Measurements from ENCODE around the gene PHPT1.
"Not testable (repeated sequence)": the region's sequence is repeated elsewhere in the genome, so short reads cannot be mapped to it uniquely, and the experiment has no call there.

Gene PHPT1

DNA sequence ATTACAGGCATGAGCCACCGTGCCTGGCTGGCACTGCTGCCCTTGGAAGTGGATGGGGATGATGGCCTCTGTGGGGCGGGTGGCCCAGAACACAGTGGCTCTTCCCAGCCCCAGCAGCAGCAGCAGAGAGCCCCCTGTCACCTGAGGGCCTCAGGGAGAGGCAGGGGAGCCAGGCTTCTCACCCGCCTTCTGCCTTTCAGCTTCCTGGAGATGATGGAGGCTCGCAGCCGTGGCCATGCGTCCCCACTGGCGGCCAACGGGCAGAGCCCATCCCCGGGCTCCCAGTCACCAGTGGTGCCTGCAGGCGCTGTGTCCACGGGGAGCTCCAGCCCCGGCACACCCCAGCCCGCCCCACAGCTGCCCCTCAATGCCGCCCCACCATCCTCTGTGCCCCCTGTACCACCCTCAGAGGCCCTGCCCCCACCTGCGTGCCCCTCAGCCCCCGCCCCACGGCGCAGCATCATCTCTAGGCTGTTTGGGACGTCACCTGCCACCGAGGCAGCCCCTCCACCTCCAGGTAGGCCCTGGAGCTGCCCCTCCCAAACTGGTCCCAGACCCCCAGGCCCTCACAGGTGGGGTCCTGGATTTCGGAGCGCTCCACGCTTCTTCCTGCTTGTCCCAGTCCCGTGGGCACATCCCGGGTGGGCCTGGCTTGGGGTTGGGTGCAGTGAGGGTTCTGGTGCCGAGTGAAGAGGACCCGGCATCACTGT, 11.9 kb upstream of the PHPT1 start:
- DNase-seq (ENCODE audit: extremely low spot score), result no peak
- ChIA-PET POLR2A (no interaction called here), CTCF (interaction anchor here (1.4 kb wide), 1 partner anchor 259 kb away, joined by 3 read pairs; no protein-coding TSS in a partner anchor)
- no peak for TF ChIP-seq CTCF (IDR thresholded peaks at IDR 0.05; ENCODE audit: control extremely low read depth, extremely low read depth, low read depth, missing control alignments)

DNA sequence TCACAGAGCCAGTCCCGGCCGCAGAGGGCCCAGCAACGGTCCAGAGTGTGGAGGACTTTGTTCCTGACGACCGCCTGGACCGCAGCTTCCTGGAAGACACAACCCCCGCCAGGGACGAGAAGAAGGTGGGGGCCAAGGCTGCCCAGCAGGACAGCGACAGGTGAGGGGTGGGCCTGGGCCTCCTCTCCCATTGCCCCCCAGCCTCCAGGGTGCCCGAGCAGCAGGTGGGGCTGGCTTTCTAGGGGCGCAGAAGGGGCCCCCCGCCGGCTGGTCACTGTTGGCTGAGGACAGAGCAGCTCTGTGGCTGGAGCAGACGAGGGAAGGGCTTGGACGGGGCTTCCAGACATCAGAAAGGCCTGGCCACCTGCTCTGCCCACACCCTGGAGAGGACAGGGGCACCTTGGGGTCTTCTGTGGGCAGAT, 11.3 kb upstream of the PHPT1 start:
- POLR2A ChIA-PET; DNase-seq (ENCODE audit: extremely low spot score): not testable (repeated sequence)
- CTCF ChIA-PET, result interaction anchor here (1.4 kb wide), 1 partner anchor 258 kb away, joined by 3 read pairs; no protein-coding TSS in a partner anchor

- CTCF ChIA-PET, result interaction anchor here (1.2 to 6.3 kb wide), 2 partner anchors 23 to 97 kb away, joined by 3 to 77 read pairs; no protein-coding TSS in a partner anchor
- POLR2A ChIA-PET, result no interaction called here
- TF ChIP-seq CTCF (IDR thresholded peaks at IDR 0.05; ENCODE audit: control extremely low read depth, extremely low read depth, low read depth, missing control alignments), result no peak
- no peak for DNase-seq (ENCODE audit: extremely low spot score)
Measured at GRCh38 chr9:136838314-136839228, 10.6 kb upstream of the PHPT1 start.

DNA sequence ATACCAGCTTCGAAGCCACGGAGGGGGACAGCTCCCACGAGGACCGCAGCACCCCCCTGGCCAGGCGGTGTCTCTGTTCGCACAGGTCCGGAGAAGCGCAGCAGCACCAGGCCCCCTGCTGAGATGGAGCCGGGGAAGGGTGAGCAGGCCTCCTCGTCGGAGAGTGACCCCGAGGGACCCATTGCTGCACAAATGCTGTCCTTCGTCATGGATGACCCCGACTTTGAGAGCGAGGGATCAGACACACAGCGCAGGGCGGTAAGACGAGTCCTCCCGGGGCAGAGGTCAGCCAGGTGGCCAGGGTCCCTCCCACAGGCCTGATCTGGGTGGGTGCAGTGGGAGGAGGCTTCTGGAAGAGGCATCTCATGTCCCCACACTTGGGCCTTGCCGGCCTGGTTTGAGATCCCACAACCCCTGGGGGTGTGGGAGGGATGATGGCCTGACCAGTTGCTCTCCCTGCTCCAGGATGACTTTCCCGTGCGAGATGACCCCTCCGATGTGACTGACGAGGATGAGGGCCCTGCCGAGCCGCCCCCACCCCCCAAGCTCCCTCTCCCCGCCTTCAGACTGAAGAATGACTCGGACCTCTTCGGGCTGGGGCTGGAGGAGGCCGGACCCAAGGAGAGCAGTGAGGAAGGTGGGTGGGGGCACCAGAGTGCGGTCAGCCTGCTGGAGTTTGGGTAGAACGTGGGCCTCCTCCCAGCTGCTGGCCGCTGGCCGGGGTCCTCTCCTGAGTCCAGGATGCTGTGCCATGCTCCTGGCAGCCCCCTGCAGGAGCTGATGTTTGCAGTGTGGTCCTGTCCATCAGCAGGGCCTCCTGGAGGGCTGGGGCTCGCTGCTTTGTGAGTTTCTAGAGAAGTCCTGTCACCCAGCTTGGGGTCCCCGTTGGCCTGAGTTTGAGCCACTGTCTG, 9.7 kb upstream of the PHPT1 start:
- DNase-seq (ENCODE audit: extremely low spot score), result no peak
- CTCF ChIA-PET, result interaction anchor here (1.2 to 6.3 kb wide), 2 partner anchors 23 to 98 kb away, joined by 3 to 77 read pairs; no protein-coding TSS in a partner anchor
- no peak for TF ChIP-seq CTCF (IDR thresholded peaks at IDR 0.05; ENCODE audit: control extremely low read depth, extremely low read depth, low read depth, missing control alignments)
- POLR2A ChIA-PET, result no interaction called here

DNA sequence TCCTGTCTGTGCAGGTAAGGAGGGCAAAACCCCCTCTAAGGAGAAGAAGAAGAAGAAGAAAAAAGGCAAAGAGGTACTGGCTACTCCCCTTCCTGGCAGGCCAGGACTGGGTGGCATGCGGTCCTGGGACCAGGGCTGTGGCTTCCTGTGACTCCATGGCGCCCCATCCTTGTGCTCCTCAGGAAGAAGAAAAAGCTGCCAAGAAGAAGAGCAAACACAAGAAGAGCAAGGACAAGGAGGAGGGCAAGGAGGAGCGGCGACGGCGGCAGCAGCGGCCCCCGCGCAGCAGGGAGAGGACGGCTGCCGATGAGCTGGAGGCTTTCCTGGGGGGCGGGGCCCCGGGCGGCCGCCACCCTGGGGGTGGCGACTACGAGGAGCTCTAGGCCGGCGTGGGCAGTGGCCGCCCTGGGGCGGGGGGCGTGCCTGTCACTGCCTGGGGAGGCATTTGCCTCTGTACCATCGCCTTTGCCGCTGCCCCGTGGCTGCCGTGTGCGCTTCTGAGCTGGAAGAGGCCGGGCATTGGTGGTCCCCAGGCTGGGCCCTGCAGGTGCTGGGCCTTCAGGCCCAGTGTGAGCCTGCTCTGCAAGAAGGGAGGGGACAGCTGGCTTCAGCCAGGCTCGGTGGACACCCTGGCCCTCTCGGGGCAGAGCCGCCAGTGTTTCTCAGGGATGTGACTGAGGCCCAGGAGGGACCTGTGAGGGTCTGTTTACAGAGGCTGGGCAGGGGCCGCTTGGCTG, 8.9 kb upstream of the PHPT1 start:
- ChIA-PET CTCF (interaction anchor here (0.8 to 6.3 kb wide), 4 partner anchors 11 to 190 kb away, joined by 3 to 77 read pairs (median 16); partner anchors contain the start of genes ABCA2 and FUT7), POLR2A (no interaction called here)
- no peak for TF ChIP-seq CTCF (IDR thresholded peaks at IDR 0.05; ENCODE audit: control extremely low read depth, extremely low read depth, low read depth, missing control alignments)
- no peak for DNase-seq (ENCODE audit: extremely low spot score)

All from GM10248 (cell line).